NCI-H510A treated with DMSO at 0.1 percent for 48 hours (cell line): ENCODE measurements around the gene MTMR12.

ENCODE experiments used
- DNase-seq: peaks from one replicate; lab custom pipeline; 2025; lab: John Stamatoyannopoulos, UW

MTMR12 gene, protein sequence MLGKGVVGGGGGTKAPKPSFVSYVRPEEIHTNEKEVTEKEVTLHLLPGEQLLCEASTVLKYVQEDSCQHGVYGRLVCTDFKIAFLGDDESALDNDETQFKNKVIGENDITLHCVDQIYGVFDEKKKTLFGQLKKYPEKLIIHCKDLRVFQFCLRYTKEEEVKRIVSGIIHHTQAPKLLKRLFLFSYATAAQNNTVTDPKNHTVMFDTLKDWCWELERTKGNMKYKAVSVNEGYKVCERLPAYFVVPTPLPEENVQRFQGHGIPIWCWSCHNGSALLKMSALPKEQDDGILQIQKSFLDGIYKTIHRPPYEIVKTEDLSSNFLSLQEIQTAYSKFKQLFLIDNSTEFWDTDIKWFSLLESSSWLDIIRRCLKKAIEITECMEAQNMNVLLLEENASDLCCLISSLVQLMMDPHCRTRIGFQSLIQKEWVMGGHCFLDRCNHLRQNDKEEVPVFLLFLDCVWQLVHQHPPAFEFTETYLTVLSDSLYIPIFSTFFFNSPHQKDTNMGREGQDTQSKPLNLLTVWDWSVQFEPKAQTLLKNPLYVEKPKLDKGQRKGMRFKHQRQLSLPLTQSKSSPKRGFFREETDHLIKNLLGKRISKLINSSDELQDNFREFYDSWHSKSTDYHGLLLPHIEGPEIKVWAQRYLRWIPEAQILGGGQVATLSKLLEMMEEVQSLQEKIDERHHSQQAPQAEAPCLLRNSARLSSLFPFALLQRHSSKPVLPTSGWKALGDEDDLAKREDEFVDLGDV

DNA sequence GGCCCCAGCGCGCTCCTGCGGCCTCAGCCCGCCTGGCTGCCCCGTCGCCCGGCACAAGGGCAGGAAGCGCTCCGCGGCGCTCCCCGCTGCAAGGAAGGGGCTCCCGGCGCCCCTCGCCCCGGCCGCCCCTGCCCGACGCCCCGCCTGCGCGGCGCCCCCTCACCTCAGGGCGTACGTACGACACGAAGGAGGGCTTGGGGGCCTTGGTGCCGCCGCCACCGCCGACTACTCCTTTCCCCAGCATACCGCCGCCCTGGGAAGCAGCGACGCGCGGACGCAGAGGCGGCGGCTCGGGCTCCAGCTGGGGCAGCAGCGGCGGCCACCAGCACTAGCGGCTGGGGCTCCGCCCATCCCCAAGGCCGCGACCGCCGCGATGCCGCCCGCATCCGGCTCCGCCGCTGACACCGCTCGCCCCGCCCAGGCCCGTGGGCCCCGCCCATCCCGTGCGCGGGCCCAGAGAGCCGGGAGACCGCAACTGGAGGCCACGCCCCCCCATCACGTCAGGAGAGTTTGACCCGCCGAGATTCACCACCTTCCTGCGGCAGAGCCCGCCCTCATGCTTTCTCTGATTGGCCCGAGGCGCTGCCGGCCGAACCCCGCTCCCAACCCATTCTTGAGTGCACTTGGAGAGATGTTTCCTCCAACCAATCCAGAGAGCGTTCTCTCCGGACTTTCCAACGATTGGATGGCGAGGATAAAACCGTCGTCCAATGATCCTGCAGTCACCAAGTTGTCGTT is at the start of gene MTMR12:
TSS of gene MTMR12 (minus strand) at position 345 of the 738 bp plus-strand sequence. CDS start at position 244, 101 bp downstream.
- peak; percentile 99 for DNase-seq

DNA sequence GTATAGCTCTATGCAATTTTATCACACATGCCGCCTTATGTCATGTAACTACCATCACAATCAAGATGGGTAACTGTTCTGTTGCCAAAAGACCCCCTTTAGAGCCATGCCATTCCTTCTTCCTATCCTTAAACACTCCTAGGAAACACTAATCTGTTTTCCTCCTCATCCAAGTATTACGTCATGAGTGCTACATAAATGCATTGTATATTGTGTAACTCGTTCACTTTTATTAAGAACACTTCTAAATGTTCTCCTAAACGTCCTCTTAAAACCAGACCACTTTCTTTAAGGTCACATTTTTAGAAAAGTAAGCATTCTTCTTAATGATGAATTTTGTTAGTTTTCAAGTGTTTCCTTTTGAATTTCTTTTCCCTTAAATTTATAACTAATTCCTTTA is 49.8 kb upstream of the MTMR12 start:
- no peak for DNase-seq

DNA sequence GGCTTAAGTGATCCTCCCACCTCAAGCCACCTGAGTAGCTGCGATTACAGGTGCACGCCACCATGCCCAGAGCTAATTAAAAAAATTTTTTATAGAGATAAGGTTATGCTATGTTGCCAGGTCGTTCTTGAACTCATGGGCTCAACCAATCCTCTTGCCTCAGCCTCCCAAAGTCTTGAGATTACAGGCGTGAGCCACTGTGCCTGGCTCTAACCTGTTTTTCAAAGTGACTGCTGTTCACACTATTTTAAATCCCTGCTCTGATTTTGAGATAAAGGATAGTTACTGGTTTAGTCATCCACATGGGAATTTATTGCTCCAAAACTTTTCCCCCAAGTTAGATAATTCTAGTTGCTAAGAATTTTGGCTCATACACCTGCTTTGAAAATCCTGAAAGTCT is 48.2 kb upstream of the MTMR12 start:
- DNase-seq: no peak

DNA sequence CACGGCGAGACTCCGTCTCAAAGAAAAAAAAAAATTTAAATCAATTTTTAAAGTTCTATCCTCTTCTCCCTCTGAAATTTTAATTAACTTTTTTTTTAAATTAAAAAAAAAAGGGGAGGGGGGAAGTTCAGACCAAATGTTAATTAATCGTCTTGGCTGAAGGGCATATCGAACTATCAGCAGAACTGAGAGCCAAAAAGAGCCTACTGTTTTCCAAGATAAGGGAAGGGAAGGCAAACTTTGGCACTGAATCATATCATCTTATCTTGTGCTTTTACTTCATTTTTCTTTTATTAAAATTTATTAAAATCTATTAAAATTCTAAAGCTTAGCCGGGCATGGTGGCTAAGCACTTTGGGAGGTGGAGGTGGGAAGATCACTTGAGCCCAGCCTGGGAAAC is 45.9 kb upstream of the MTMR12 start:
- DNase-seq: no peak

DNA sequence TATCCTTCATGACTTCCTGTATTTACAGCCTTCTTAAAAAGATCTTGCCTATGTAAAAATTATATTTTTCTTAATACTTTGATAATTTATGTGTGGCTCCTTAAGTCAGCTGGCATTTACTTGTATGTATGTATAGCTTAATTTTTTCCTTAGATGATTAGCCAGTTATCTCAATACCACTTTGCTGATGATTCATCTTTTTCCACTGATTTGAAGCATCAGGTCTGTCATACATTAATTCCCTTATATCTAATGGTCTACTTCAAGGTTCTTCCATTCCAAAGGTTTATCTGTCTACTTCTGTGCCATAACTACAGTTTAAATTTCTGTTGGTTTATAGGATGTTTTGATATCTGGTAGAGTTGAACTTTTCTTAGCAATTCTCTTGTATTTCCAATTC is 44.9 kb upstream of the MTMR12 start:
- DNase-seq: no peak

DNA sequence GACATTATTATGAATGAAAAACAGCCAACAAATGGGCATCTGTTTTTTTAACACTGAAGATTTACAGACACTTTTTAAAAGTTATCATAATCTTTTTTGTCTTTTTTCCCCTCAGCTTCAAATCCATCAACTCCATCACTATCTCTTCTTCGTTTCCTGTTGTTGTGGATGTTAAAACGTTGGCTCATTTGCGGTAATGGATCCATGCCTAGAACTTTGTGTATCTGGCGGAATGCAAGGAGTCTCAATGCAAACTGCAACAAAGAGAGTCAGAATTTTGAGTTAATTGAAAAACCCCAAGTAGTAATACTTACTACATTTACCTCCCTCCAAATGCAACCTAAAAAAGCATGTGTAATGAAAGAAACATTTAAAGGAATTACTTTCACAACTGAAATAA is 42.9 kb upstream of the MTMR12 start:
- DNase-seq: no peak

DNA sequence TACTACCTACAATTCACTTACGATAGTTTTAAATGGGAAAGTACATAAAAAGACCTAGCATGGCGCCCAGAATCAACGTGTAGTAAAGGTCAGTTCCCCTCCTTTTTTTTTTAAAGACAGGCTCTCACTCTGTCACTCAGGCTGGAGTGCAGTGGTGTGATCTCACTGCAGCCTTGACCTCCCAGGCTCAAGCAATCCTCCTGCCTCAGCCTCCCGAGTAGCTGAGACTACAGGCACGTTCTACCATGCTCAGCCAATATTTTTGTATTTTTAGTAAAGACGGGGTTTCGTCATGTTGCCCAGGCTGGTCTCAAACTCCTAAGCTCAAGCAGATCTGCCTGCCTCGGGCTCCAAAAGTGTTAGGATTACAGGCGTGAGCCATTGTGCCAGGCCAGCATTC is 40.7 kb upstream of the MTMR12 start:
- no peak for DNase-seq

DNA sequence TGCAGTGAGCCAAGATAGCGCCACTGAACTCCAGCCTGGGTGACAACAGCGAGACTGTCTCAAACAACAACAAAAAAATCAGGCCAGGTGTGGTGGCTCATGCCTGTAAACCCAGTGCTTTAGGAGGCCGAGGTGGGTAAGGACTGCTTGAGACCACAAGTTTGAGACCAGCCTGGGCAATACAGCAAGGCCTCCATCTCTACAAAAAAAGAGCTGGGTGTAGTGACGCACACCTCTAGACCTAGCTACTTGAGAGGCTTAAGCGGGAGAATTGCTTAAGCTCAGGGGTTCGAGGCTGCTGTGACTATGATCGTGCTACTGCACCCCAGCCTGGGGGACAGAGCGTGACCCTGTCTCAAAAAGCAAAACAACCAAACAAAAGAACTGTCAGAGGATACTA is 39.9 kb upstream of the MTMR12 start:
- DNase-seq: no peak

DNA sequence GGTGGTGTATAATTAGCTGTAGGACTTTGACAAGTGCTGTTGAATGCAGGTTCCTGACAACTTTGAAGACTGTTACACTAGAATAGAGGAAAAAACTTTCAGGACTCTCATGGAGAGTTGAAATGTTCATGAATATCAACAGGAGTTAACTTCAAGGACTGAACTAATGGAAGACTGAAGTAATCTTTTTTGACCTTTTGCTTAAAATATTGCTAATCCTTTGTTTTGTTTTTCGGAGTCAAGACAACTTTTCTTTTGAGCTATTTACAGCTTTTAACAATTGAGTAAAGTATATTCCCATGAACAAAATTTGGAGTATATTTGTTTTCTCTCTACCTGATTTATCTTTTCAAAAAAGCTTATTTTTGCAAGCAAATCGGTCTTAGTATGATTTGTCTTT is 34.1 kb upstream of the MTMR12 start:
- no peak for DNase-seq

DNA sequence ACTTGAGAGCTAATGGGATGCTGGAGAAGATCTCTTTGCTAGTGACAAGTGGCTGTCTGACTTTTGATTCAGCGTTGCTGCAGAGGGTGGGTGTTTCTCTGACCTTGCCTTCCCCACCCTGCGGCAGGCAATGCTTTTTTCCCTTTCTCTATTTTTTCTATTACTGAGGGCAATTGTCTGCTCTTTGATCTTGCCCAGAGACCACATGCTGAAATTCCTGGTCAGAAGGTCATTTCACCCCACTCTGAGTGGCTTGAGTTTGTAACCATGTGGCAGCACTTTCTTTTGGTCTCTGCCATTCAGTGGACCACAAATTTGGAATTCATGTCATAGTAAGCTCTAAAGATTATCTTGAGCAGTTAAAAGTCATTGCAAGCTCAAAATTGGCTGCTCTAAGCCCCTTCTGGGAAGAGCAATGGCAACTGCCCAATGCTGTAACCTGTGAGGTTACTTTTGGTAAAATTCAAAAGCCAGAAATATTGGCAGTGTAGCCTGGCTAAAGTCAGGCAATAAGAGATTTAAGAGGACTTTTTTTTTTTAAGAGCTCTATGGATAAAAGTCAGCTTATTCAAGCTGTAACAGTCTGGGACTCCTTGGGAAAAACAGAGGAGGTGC is 30.4 kb upstream of the MTMR12 start:
- DNase-seq: no peak

DNA sequence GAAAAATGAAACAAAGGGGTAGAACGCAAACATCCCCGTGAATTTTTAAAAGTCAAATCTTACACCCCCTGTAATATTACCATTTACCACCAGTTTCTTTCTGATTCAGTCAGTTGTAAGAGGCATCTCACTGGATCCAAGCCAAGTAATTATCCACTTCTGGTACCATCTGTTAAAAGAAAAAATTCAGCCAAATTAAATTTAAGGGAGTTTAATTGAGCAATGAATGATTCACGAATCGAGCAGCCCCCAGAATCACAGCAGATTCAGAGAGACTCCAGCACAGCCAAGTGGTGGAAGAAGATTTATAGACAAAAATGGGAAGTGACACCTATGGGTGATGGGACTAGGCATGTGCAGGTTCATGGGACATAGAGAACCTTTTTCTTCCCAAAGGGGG is 29.9 kb upstream of the MTMR12 start:
- DNase-seq: no peak

DNA sequence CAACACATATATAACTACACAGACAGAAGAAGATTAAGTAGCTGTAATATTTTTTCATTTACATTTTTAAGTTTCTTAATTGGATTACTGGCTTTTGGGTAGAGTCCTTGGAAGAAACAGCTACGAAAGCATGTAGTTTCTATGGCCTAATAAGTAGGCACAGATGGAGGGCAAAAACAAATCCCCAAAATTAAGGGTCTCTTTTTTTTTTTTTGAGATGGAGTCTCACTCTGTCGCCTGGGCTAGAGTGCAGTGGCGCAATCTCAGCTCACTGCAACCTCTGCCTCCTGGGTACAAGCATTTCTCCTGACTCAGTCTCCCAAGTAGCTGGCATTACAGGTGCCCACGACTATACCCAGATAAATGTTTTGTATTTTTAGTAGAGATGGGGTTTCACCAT is 27.1 kb upstream of the MTMR12 start:
- no peak for DNase-seq

DNA sequence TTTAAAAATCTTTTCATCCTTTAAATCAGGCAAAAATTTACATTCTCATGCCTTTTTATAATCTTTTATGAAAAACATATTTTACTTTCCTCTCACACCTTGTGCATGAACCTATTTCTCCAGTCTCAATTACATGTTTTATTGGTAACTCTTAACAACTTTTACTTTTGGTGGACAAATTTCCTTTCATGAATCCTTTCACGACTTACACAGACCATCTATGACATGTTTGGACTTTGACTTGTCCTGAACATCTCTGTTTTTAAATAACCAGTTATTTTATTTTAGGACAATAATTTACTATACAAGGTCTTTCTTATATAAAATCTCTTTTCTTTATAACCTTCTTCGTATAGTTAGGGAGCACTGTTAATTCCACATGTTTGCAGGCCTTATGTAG is 26.5 kb upstream of the MTMR12 start:
- no peak for DNase-seq

DNA sequence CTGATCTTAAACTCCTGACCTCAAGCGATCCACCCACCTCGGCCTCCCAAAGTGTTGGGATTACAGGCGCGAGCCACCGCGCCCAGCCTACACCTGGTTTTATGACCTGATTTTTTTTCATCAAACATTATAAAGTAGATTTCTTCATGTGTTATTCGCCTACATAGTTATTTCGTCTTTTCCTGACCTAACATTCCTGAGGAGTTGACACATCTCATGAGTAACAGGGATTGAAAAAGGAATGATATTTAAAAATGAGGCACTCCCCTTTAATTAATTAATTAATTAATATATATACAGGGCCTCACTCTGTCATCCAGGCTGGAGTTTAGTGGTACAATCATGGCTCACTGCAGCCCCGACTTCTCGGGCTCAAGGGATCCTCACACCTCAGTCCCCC is 20.2 kb upstream of the MTMR12 start:
- no peak for DNase-seq

DNA sequence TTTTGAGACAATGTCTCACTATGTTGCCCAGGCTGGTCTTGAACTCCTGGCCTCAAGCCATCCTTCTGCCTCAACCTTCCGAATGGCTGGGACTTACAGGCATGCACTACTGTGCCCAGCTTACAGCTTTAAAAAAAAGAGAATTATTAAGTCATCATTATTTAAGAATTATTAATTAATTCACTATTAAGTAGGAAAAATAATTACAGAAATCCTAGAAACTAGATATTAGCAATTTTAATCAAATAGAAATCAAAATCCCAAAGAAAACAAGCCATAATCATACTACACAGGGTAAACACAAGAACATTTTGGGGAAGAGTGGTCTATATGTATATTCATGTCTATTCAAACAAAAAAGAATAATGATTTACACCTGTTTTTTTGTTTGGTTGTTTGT is 19.6 kb upstream of the MTMR12 start:
- no peak for DNase-seq

DNA sequence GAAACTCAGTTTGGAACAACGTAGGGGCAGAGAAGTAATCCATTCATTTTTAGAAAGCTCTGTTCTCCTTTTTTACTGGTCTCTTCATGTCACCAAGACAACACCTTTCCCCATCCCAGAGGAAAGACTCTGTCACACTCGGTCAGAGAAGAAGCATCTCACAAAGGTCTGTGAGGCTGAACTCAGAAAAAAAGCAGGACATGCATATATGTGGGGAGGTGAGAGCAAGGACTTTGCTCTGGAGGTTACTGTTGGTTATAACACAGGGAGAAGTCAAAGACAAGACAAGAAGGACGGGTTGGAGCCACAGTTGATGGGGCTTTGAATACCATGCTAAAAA is 19.2 kb upstream of the MTMR12 start:
- DNase-seq: no peak

DNA sequence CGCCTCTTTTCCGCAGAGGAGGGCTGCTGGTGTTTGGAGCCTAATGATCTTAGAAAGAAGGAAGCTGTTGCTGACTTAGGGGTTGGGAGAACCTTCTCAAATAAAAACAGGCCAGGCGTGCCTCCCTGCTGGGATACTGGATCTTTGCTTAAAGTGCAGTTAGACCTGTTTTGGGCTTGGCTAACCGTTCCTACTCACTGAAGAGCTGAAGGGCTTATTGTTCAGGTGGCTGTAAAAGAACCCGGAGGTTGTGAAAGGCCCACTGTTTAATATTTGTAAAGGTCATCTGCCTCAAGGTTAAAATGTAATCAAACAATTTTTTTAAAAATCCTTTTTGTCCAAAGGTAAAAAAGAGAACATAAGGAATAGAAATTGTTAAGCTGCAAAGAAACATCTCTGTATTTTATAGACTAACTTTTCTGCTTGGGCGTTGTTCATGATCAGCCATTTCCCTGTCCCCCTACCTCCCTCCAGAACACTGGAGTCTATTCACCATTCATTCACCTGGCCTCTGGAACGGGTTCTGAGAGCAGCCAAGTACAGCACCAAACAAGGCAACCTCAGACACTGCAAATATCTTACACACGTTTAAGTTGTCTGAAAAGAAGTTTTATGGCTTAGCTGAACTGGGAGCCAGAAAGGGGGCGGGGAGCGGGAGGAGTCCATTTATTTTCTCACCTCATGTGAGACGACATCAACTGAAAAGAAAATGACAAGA is 18.6 kb upstream of the MTMR12 start:
- DNase-seq: no peak

DNA sequence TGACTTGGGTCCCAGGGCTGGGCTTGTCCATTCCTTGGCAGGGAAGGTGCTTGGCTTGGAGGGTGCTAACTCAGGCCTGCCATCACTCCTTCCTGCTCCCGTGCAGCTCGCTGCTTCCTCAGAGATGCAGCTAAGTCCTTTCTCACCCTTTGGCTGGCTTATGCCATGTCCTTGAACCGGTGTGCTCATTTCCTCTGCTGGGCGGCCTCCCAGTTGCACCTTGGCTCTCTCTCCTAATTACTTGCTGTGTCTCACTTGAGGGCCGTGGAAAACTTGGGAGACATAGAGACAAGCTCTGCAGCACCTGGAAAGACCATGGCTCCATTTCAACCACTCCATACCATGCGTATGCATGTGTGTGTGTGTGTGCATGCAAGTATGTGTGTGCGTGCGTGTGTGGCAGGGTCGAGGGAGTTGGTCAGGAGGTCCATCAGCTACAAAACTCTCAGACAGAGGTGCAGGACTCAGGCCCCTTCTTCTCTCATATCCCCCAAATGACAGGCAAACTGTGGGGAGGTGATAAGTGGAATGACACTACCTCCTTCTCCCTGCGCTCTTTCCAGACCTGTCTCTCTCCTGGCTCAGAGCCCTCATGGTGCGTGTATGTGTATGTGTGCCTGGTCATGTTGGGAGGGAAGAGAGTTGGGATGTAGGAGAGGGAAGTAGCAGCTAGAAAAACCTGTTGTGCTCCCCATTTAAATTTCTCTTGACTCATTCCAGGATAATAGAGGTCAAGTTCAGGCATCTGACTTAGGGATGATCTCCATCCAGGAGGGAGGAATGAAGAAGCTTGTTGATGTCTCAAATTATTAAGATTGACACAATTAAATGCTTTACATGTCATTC is 17.6 kb upstream of the MTMR12 start:
- no peak for DNase-seq

DNA sequence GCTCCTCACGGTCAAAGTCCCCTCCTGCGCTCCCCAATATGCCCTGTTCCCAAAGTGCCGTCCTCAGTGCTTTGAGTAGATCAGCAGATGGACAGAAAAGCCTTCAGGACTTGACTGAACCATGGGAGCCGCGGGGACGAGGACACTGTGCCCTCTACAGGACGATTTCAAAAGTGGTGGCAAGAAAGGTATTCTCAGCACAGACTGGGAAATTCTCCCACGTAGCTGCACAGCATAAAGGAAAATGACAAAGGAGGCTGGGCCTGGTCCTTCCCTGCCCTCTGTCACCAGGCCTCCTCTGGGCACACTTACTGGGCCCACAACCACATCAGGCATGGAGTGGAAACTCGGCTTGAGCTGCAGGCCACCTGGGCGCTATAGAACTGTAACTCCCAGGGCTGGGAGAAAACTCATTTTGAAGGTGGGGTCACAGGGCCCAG is 16.7 kb upstream of the MTMR12 start:
- peak; percentile 79 for DNase-seq

DNA sequence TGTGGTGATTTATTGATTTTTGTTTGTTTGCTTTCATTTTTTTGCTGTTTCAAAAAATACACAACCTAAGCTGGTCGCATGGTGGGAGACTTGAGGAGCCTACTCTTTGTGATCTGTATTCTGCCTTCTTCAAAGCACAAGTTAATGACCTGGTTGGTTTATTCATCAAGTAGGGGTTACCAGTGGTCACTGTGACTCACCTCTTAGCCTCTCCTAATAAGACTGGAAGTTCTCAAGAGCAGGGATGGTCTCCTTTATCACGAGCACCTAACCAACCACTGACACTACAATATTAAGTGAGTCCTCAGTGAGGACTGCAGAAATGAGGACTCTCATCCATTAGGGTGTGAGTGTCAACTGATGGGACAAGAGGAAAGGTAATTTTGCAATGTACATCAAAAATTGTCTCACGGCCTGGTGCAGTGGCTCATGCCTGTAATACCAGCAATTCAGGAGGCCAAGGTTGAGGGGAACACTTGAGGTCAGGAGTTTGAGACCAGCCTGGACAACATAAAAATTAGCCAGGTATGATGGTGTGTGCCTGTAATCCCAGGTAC is 13.6 kb upstream of the MTMR12 start:
- DNase-seq: no peak

DNA sequence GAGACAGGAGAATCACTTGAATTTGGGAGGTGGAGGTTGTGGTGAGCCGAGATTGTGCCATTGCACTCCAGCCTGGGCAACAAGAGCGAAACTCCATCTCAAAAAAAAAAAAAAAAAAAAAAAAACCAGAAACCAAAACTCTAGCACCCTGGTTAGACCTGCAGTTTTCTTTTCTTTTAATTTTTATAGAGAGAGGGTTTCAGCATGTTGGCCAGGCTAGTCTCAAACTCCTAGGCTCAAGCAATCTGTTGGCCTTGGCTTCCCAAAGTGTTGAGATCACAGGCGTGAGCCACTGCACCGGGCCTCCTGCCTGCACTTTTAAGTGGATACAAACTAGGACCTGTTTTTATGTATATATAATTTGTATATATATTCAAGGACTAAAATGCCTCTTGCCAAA is 12.9 kb upstream of the MTMR12 start:
- no peak for DNase-seq
